GM19468 (cell line): ENCODE data around the gene ZNF225.
"Not testable (repeated sequence)": the region's sequence is repeated elsewhere in the genome, so short reads cannot be mapped to it uniquely, and the experiment has no call there.

Experiments
- ATAC-seq: cut with Tn5 transposase; IDR thresholded peaks from one replicate; pipeline ENCODE4 v1.9.1; 2021; ENCODE audit warnings: mild to moderate bottlenecking, moderate library complexity, moderate number of reproducible peaks; ENCODE audit not compliant: unreplicated experiment; ENCODE audit errors: extremely low read depth

Gene ZNF225

DNA sequence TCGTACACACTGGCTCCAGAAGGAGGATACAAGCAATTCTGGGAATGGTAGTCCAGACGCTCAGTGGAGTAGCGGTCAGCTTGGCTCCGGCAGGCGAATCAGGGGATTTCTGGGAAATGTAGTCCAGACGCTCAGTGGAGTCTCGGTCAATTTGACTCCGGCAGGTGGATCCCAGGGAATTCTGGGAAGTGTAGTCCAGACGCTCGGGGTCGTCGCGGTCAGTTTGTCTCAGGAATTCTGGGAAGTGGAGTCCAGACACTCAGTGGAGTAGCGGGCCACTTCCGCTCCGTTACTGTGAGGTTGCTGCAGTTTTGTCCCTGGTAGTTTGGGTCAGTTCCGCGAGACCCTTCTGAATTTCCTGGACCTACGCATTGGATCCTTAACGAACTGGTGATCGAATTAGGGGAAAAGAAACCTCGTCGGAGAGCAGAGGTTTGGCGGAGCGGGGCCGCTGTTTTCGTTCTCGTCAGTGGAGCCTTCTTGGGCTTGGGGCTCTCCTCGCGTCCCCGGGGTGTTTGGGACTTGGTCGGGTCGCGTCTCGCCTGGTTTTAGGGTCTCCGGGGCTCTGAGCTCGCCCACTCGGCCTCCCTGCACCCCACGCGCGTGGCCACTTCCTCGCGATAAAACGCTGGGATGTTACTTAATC lies at the start of gene ZNF225:
Gene ZNF225, plus strand, starts transcription at position 262 of the 646 bp plus-strand sequence. CDS start 2,429 bp downstream, outside the sequence.
- ATAC-seq = peak; percentile 74

- ATAC-seq = no peak
Observed at GRCh38 chr19:44066305-44066704, 46.9 kb upstream of the ZNF225 start.

- ATAC-seq = no peak
Observed at GRCh38 chr19:44069415-44069814, 43.8 kb upstream of the ZNF225 start.

DNA sequence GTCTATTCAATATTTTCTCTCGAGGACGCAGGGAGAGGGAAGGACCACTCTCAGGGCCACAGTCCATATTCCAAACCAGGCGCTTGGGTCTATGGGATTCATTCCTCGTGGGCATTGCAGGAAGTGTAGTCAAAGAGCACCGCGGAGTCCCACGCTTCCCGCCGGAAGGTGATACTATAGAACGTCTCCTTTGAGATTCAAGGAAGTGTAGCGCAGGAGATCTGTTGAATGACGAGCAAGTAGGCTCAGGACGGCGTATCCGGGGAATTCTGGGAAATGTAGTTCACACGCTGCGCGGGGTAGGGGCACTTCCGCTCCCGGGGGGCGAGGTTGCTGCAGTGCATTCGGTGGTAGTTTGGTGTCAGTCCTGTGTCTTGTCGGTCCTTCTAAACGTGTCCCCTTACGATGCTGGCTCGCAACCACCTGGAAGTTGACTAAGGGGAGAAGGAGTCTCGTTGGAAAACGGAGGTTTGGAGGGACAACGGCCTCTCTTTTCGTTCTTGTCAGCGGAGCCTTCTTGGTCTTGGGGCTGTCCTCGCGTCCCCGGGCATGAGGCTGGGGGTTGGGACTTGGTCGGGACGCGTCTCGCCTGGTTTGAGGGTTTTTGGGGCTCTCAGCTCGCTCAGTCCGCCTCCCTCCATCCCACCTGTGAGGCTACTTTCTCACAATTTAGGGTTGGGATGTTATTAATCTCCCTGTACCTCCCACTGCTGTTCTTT lies 41.2 kb upstream of the ZNF225 start, which contains the start of gene ZNF284:
Gene ZNF284, plus strand, starts transcription at position 336 of the 719 bp plus-strand sequence. CDS start 4,231 bp downstream, outside the sequence.
- peak; percentile 87 for ATAC-seq

DNA sequence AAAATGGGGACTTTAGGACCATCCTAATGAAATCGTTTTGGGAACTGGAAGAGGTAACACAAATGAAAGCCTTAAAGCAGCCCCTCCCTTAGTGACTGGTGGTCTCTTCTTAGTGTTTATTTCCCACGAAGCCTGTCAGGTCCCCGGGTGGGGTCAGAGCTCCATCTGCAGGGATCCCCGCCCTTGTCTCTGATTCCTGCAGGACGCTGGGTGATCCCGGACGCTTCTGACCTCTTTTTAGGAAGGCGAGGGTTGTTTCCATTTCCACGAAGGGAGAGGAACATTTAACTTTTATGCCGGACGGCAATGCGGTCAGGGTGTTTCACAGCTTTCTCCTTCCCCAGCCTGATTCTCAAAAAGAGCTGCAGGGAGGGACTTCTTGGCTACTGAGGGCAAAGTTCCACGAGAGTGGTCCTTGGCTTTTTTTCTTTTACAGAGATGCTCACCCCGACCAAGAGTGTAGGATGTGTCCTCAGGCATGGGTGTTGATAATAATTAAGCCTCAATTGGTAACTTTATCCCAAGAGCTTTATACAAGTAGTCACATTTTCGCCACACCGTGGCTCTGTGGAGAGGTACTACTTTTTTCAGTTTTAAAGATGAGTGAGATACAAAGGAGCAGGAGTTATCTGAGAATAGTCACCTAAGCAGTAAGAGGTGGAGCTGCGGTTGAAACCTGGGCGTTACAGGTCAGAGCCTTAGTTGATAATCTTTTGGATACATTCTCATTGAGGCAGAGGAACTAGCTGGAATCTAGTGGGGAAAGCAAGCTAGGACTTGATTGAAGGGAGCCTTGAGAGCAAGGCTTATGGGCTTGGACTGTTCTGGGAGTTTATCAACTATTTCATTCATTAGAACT lies 40.4 kb upstream of the ZNF225 start:
- no peak for ATAC-seq

GRCh38 chr19:44076325-44076724 lies 36.9 kb upstream of the ZNF225 start:
- ATAC-seq = no peak

GRCh38 chr19:44092108-44092507 lies 21.1 kb upstream of the ZNF225 start:
- ATAC-seq = no peak

GRCh38 chr19:44093931-44094765 lies 19.1 kb upstream of the ZNF225 start, which contains the start of gene ZNF224:
ZNF224 (plus strand) TSS chr19:44094361; CDS start chr19:44097874, 3,513 bp downstream.
- peak; percentile 60 for ATAC-seq

DNA sequence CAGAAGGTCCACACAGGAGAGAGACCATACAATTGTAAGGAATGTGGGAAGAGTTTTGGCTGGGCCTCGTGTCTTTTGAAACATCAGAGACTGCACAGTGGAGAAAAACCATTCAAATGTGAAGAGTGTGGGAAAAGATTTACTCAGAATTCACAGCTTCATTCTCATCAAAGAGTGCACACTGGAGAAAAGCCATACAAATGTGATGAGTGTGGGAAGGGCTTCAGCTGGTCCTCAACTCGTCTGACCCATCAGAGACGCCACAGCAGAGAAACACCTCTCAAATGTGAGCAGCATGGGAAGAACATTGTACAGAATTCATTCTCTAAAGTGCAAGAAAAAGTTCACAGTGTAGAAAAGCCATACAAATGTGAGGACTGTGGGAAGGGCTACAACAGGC lies 5.4 kb upstream of the ZNF225 start:
- no peak for ATAC-seq

GRCh38 chr19:44109458-44109857 lies 3.7 kb upstream of the ZNF225 start:
- no peak for ATAC-seq

DNA sequence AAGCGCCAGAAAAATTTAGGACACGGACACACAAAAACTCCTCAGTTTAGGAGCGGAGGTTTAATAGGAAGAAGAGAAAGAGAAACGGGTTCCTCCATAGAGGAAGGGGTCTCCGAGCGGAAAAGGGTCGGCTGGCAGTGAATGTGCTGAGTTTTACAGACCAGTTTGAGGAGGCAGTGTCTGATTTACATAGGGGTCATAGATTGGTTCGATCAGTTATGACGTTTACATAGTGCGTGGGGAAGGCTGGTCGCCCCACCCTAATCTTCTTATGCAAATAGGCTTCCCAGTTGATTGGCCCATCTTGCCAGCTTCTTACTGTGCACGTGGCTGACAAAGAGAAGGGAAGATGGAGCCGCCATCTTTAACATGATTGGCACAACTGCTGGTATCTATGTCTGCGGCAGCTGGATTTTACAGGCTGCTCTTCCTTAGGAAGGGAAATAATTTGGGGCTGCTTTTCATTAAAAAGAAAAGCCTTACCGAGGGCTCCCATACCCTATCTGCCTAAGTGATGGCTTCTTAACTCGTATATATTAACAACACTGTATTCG lies 1.2 kb upstream of the ZNF225 start:
- ATAC-seq = no peak

GRCh38 chr19:44112802-44113137 lies 429 bp upstream of the ZNF225 start:
- no peak for ATAC-seq

GRCh38 chr19:44113784-44114390 lies 688 bp downstream of the ZNF225 start:
- no peak for ATAC-seq

DNA sequence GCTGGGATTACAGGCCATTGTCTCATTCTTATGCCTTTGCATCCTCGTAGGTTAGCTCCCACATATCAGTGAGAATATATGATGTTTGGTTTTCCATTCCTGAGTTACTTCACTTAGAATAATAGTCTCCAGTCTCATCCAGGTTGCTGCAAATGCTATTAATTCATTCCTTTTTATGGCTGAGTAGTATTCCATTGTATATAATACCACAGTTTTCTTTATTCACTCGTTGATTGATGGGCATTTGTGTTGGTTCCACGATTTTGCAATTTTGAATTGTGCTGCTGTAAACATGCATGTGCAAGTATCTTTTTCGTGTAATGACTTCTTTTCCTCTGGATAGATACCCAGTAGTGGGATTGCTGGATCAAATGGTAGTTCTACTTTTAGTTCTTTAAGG lies 8.0 kb downstream of the ZNF225 start:
- ATAC-seq = not testable (repeated sequence)

GRCh38 chr19:44131955-44132354 lies 18.8 kb downstream of the ZNF225 start:
- no peak for ATAC-seq

GRCh38 chr19:44141191-44142058 lies 28.2 kb downstream of the ZNF225 start, which contains the start of gene ZNF234:
ZNF234 (plus strand) TSS chr19:44141554; CDS start chr19:44144633, 3,079 bp downstream.
- ATAC-seq = no peak

DNA sequence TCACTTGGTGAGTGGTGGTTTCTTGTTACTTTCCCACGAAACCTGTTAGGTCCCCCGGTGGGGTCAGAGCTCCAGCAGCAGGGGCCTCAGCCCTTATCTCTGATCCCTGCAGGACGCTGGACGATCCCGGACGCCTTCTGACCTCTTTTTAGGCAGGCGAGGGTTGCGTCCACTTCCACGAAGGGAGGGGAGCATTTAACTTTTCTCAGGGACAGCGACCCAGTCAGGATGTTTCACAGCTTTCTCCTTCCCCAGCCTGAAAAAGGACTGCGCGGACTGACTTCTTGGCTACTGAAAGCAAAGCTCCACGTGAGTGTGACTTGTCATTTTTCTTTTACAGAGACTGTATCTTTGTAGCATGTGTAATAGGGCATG lies 28.8 kb downstream of the ZNF225 start:
- ATAC-seq = no peak

- ATAC-seq = no peak
Observed at GRCh38 chr19:44149776-44150175, 36.6 kb downstream of the ZNF225 start.
